ENCODE measurements around the gene KRTAP16-1. TPM values are rescaled to one million over a fixed set of nuclear protein-coding genes. Genes with fewer than 3 reads are reported as not detected.
"Not testable (repeated sequence)": the region's sequence is repeated elsewhere in the genome, so short reads cannot be mapped to it uniquely, and the experiment has no call there.

The KRTAP16-1 gene
- total RNA-seq, 1 donor from 2014 or later: not detected

DNA sequence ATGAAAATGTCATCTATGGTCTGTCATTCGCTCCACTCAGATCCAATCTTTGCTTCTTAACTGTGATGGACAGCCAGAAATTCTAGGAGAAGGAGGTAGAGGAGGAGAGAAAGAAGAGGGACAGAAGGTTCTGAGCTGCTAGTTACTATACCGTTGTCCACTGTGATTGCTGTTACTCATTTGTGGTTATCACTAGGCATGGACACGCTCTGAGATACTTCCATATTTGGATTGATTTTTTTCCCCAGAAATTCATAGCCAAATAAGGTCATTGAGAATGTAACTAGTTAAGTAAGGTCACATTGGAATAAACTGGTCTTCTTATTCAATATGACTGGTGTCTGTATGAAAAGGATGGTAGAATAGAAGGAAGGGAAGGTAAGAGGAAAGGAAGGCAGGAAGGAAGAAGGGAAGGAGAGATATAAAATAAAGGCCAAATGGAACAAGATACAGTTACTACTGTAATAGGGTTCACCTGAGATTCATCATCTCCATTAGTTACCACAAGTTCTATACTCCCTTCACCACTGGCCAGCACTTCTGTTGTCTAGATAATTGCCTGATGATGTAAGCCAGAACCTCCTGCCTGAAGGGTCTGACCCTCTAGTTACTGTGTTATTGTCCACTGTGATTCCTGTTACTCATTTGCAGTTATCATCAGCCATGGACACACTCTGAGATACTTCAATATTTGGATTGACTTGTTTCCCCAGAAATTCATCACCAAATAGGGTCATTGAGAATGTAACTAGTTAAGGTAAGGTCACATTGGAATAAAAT is 30.7 kb downstream of the KRTAP16-1 start:
- no peak for DNase-seq (ENCODE audit: low spot score)
- Mint-ChIP-seq H3K4me3 (ENCODE audit: unreplicated experiment) (no peak overlapping the region), H3K4me1 (ENCODE audit: low read depth) (no peaks in the 10 kb centered on the region), H3K9me3 (ENCODE audit: low read depth) (peaks cover 3% of the 10 kb centered on the region), H3K27ac (ENCODE audit: unreplicated experiment) (no peak overlapping the region), H3K36me3 (ENCODE audit: low read depth) (no peaks in the 10 kb centered on the region), H3K27me3 (ENCODE audit: low read depth) (peaks cover 9% of the 10 kb centered on the region)
- TF ChIP-seq, protein P1, sequence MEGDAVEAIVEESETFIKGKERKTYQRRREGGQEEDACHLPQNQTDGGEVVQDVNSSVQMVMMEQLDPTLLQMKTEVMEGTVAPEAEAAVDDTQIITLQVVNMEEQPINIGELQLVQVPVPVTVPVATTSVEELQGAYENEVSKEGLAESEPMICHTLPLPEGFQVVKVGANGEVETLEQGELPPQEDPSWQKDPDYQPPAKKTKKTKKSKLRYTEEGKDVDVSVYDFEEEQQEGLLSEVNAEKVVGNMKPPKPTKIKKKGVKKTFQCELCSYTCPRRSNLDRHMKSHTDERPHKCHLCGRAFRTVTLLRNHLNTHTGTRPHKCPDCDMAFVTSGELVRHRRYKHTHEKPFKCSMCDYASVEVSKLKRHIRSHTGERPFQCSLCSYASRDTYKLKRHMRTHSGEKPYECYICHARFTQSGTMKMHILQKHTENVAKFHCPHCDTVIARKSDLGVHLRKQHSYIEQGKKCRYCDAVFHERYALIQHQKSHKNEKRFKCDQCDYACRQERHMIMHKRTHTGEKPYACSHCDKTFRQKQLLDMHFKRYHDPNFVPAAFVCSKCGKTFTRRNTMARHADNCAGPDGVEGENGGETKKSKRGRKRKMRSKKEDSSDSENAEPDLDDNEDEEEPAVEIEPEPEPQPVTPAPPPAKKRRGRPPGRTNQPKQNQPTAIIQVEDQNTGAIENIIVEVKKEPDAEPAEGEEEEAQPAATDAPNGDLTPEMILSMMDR (IDR thresholded peaks at IDR 0.05): no peak

DNA sequence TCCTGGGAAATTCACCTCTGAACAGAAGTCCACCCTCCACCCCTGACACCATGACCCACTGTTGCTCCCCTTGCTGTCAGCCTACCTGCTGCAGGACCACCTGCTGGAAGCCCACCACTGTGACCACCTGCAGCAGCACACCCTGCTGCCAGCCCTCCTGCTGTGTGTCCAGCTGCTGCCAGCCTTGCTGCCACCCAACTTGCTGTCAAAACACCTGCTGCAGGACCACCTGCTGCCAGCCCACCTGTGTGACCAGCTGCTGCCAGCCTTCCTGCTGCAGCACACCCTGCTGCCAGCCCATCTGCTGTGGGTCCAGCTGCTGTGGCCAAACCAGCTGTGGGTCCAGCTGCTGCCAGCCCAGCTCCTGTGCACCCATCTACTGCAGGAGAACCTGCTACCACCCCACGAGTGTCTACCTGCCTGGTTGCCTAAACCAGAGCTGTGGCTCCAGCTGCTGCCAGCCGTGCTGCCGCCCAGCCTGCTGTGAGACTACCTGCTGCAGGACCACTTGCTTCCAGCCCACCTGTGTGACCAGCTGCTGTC is 33.4 kb downstream of the KRTAP16-1 start, which contains the start of gene KRTAP9-7:
Gene KRTAP9-7, plus strand, starts transcription at position 51 of the 543 bp plus-strand sequence. Its CDS starts 0 bp downstream, at position 51.
- H3K9me3 Mint-ChIP-seq (ENCODE audit: low read depth); DNase-seq (ENCODE audit: low spot score); H3K36me3 Mint-ChIP-seq (ENCODE audit: low read depth); H3K4me3 Mint-ChIP-seq (ENCODE audit: unreplicated experiment); H3K4me1 Mint-ChIP-seq (ENCODE audit: low read depth); H3K27ac Mint-ChIP-seq (ENCODE audit: unreplicated experiment); H3K27me3 Mint-ChIP-seq (ENCODE audit: low read depth): not testable (repeated sequence)

DNA sequence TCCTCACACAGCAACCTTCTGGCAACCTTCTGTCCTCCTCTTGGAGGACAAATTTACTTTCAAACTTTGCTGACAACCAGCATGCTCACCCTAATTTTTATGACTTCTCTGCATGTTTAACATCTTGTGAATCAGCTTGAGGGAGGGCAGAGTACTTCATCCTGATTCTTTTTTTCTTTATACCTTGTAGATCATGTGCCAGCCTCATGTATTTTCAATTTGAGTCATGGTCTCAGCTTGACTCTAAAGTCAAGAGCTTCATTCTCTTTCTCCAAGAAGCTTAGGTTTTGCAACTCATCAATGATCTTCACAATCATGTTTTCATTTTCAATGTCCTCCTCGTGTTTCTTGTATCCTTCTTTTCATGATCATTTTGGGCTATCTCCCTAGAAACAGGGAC is 37.3 kb downstream of the KRTAP16-1 start:
- Mint-ChIP-seq H3K4me3 (ENCODE audit: unreplicated experiment) (no peak overlapping the region), H3K36me3 (ENCODE audit: low read depth) (no peaks in the 10 kb centered on the region), H3K4me1 (ENCODE audit: low read depth) (no peaks in the 10 kb centered on the region), H3K9me3 (ENCODE audit: low read depth) (no peaks in the 10 kb centered on the region), H3K27me3 (ENCODE audit: low read depth) (peaks cover 9% of the 10 kb centered on the region), H3K27ac (ENCODE audit: unreplicated experiment) (no peak overlapping the region)
- TF ChIP-seq, protein P1 (IDR thresholded peaks at IDR 0.05): no peak
- no peak for DNase-seq (ENCODE audit: low spot score)

DNA sequence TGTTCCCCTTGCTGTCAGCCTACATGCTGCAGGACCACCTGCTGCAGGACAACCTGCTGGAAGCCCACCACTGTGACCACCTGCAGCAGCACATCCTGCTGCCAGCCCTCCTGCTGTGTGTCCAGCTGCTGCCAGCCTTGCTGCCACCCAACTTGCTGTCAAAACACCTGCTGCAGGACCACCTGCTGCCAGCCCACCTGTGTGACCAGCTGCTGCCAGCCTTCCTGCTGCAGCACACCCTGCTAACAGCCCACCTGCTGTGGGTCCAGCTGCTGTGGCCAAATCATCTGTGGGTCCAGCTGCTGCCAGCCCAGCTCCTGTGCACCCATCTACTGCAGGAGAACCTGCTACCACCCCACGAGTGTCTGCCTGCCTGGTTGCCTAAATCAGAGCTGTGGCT is 37.8 kb downstream of the KRTAP16-1 start:
- H3K27me3 Mint-ChIP-seq (ENCODE audit: low read depth); H3K4me1 Mint-ChIP-seq (ENCODE audit: low read depth); H3K9me3 Mint-ChIP-seq (ENCODE audit: low read depth): not testable (repeated sequence)

DNA sequence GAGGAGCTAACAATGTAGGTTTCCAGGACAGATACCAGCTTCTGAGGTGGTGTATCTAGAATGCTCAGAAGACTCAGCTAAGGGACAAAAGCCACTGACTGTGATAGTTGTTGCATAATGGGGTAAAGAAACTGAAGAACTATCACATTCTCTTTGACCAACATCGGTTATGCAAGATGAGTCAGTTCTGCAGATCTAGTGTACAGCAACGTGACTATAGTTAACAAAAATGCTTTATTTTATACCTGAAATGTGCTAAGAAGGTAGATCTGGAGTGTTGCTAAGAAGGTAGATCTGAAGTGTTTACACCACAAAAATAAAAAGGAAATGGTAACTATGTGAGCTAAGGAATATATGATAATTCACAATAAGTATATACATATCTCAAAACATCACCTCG is 41.4 kb downstream of the KRTAP16-1 start:
- H3K4me3 Mint-ChIP-seq (ENCODE audit: unreplicated experiment): no peak overlapping the region
- H3K27me3 Mint-ChIP-seq (ENCODE audit: low read depth): peaks cover 8% of the 10 kb centered on the region

More for the DNA sequence above, 37.8 kb downstream of the KRTAP16-1 start:
- H3K27ac Mint-ChIP-seq (ENCODE audit: unreplicated experiment); DNase-seq (ENCODE audit: low spot score); H3K4me3 Mint-ChIP-seq (ENCODE audit: unreplicated experiment); H3K36me3 Mint-ChIP-seq (ENCODE audit: low read depth): not testable (repeated sequence)

DNA sequence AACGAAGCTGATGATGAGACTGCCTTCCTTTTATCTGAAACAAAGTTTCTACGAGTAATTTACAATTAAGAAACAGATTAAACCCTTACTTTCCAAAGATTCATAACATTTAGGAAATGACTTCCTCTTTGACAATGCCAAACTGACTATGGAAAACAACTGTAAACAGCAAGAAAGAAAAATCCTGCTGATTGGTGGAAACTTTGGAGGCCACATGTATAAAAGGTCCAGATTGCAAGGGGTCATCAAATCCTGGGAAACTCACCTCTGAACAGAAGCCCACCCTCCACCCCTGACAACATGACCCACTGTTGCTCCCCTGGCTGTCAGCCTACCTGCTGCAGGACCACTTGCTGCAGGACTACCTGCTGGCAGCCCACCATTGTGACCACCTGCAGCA is 44.0 kb downstream of the KRTAP16-1 start, which contains the start of gene KRTAP9-6:
Gene KRTAP9-6, plus strand, starts transcription at position 301 of the 400 bp plus-strand sequence. Its CDS starts 0 bp downstream, at position 301.
- TF ChIP-seq, protein P1 (IDR thresholded peaks at IDR 0.05): no peak
- DNase-seq (ENCODE audit: low spot score): no peak
- Mint-ChIP-seq H3K36me3 (ENCODE audit: low read depth) (peaks cover 2% of the 10 kb centered on the region), H3K9me3 (ENCODE audit: low read depth) (peaks cover 2% of the 10 kb centered on the region), H3K27ac (ENCODE audit: unreplicated experiment) (no peak within 1 kb of the TSS), H3K27me3 (ENCODE audit: low read depth) (peaks cover 16% of the 10 kb centered on the region), H3K4me1 (ENCODE audit: low read depth) (no peaks in the 10 kb centered on the region), H3K4me3 (ENCODE audit: unreplicated experiment) (no peak within 1 kb of the TSS)

More for the DNA sequence above, 41.4 kb downstream of the KRTAP16-1 start:
- H3K36me3 Mint-ChIP-seq (ENCODE audit: low read depth): peaks cover 2% of the 10 kb centered on the region
- no peaks in the 10 kb centered on the region for H3K4me1 Mint-ChIP-seq (ENCODE audit: low read depth)
- TF ChIP-seq, protein P1 (IDR thresholded peaks at IDR 0.05): no peak
- no peak for DNase-seq (ENCODE audit: low spot score)
- no peak overlapping the region for H3K27ac Mint-ChIP-seq (ENCODE audit: unreplicated experiment)
- H3K9me3 Mint-ChIP-seq (ENCODE audit: low read depth): no peaks in the 10 kb centered on the region

All from chondrocyte (in vitro differentiated cells).